HG03135 (cell line): ENCODE measurements around the gene ARAF.

Experiments used
- ATAC-seq: cut with Tn5 transposase; IDR thresholded peaks from one replicate; pipeline ENCODE4 v1.9.1; 2021; ENCODE audit warnings: mild to moderate bottlenecking, moderate library complexity; ENCODE audit not compliant: unreplicated experiment

Gene ARAF

GRCh38 chrX:47618923-47619485, 58.0 kb downstream of the ARAF start:
- ATAC-seq, result no peak

- peak; percentile 76 for ATAC-seq
These were observed 58.7 kb downstream of the ARAF start, which contains the start of gene SYN1 for GRCh38 chrX:47619486-47620302. TSS of gene SYN1 (minus strand) at chrX:47619857. CDS start at chrX:47619728, 129 bp downstream.

GRCh38 chrX:47620303-47620685, 59.3 kb downstream of the ARAF start:
- no peak for ATAC-seq
